HepG2 (cell line): ENCODE data around the gene RTEL1. TPM values are rescaled to one million over a fixed set of nuclear protein-coding genes. Genes with fewer than 3 reads are reported as not detected.
A peak's percentile ranks its signal among the peaks of the same experiment; 100 is the strongest.

Experiments
- ATAC-seq: fragments of 200-7000 bp; cut with Tn5 transposase; 3 replicates; pipeline ENCODE4 v1.9.1; 2020; ENCODE audit warnings: mild to moderate bottlenecking, moderate library complexity
- BruUV-seq: library from RNA; stranded (reverse); fragments of 400-500 nt; replicated peaks from 2 replicates; lab custom pipeline; 2021; lab: Mats Ljungman, UMichigan
- CTCF ChIA-PET: fragments of 300-600 bp; formaldehyde crosslinking; extraction: SDS; loops from one replicate; lab custom pipeline; 2021; ENCODE audit warnings: low total read pairs, inconsistent platforms, low intra/inter-chr PET ratio; lab: Yijun Ruan, JAX
- POLR2A ChIA-PET: fragments of 350-600 bp; sonication (Branson Sonifier 250); formaldehyde crosslinking; loops from one replicate; lab custom pipeline; 2020; ENCODE audit warnings: antibody characterized with exemption, inconsistent platforms; lab: Yijun Ruan, JAX
- DNase-seq: peaks from one replicate; pipeline ENCODE4 v3.0.0-alpha.2; 2015; ENCODE audit warnings: low spot score
- FAIRE-seq: peaks from 3 replicates; lab custom pipeline; 2011; peaks lifted over from hg19 to GRCh38; lab: Jason Lieb, UNC
- H2AFZ ChIP-seq: one replicate; pipeline ENCODE4 v1.6.1; 2011; ENCODE audit warnings: low read length, inconsistent platforms
- H3K27ac ChIP-seq: fragments of 300-600 bp; 3 replicates; pipeline ENCODE4 v1.8.0; 2011; ENCODE audit warnings: mixed run types, mild to moderate bottlenecking, mixed read lengths, low read length, inconsistent platforms; ENCODE audit not compliant: insufficient read depth; ENCODE audit errors: extremely low read length
- H3K27me3 ChIP-seq, 2 experiments: fragments of 200-600 bp in 1 of 2; 2 replicates in 1 of 2; 3 replicates in 1 of 2; pipeline versions ENCODE4 v1.6.0 to v1.8.0; 2011; ENCODE audit warnings: low read length in 2 of 2, mild to moderate bottlenecking in 2 of 2, moderate library complexity in 2 of 2, inconsistent platforms in 1 of 2; ENCODE audit not compliant: insufficient read depth in 2 of 2, control insufficient read depth in 1 of 2
- H3K36me3 ChIP-seq, 2 experiments: fragments of 200-600 bp in 1 of 2; replicated peaks in 1 of 2; 2 replicates in 1 of 2; 3 replicates in 1 of 2; pipeline versions ENCODE4 v1.5.1 to v1.8.0; 2011; ENCODE audit warnings: low read length in 2 of 2, inconsistent platforms in 1 of 2; ENCODE audit not compliant: insufficient read depth in 2 of 2, control insufficient read depth in 1 of 2
- H3K4me1 ChIP-seq: 2 replicates; pipeline ENCODE4 v1.5.1; 2012; ENCODE audit warnings: low read length, inconsistent platforms; ENCODE audit not compliant: insufficient read depth
- H3K4me2 ChIP-seq: 2 replicates; pipeline ENCODE4 v1.6.0; 2011; ENCODE audit warnings: low read depth, low read length, inconsistent platforms
- H3K4me3 ChIP-seq, 3 experiments: fragments of 200-600 bp in 1 of 3; sonication (generic), shearing (Covaris generic) in 1 of 3; replicated peaks in 1 of 3; 2 replicates each; pipeline ENCODE4 v1.5.1; 2011 to 2016; ENCODE audit warnings: low read length in 3 of 3, inconsistent platforms in 2 of 3, low read depth in 2 of 3, mild to moderate bottlenecking in 2 of 3, control low read depth in 1 of 3, mixed read lengths in 1 of 3; ENCODE audit not compliant: insufficient read depth in 1 of 3
- H3K79me2 ChIP-seq: one replicate; pipeline ENCODE4 v1.6.1; 2011; ENCODE audit warnings: low read length, inconsistent platforms; ENCODE audit not compliant: insufficient read depth
- H3K9ac ChIP-seq: 2 replicates; pipeline ENCODE4 v1.6.0; 2011; ENCODE audit warnings: mild to moderate bottlenecking, low read depth, low read length, inconsistent platforms; ENCODE audit not compliant: insufficient read depth
- H3K9me3 ChIP-seq: 2 replicates; pipeline ENCODE4 v1.5.1; 2012; ENCODE audit warnings: mild to moderate bottlenecking, low read length
- H4K20me1 ChIP-seq: 2 replicates; pipeline ENCODE4 v1.6.0; 2011; ENCODE audit warnings: inconsistent platforms, mild to moderate bottlenecking, low read length, moderate library complexity; ENCODE audit not compliant: insufficient read depth
- GABPB1 ChIP-seq: IDR thresholded peaks from 2 replicates; pipeline ENCODE4 v1.6.1; 2016; ENCODE audit warnings: mild to moderate bottlenecking, missing genetic modification reagents, moderate library complexity, missing compliant biosample characterization
- MTF1 ChIP-seq: sonication (generic); formaldehyde crosslinking; IDR thresholded peaks from 2 replicates; pipeline ENCODE4 v1.5.0; 2020; ENCODE audit warnings: missing genetic modification reagents
- THYN1 ChIP-seq: sonication (generic); formaldehyde crosslinking; IDR thresholded peaks from 2 replicates; pipeline ENCODE4 v1.8.1; 2023; ENCODE audit warnings: low read depth, mild to moderate bottlenecking, moderate library complexity, missing genetic modification reagents, borderline replicate concordance
- ZNF20 ChIP-seq: sonication (generic); formaldehyde crosslinking; IDR thresholded peaks from 2 replicates; pipeline ENCODE4 v1.4.0; 2020; ENCODE audit warnings: mild to moderate bottlenecking, moderate library complexity, missing genetic modification reagents
- ZNF251 ChIP-seq: sonication (generic); formaldehyde crosslinking; IDR thresholded peaks from 2 replicates; pipeline ENCODE4 v1.9.0; 2021; ENCODE audit warnings: mild to moderate bottlenecking, missing genetic modification reagents
- ZNF547 ChIP-seq: sonication (generic); formaldehyde crosslinking; IDR thresholded peaks from 2 replicates; pipeline ENCODE4 v1.5.1; 2020; ENCODE audit warnings: mild to moderate bottlenecking, missing genetic modification reagents
- ZNF564 ChIP-seq: sonication (generic); formaldehyde crosslinking; IDR thresholded peaks from 2 replicates; pipeline ENCODE4 v1.8.1; 2023; ENCODE audit warnings: mild to moderate bottlenecking, missing genetic modification reagents
- WGBS: methylation state at CpG from one replicate; pipeline ENCODE4 v1.1.6; 2017; ENCODE audit warnings: low lambda C conversion rate; 5-methylcytosine and 5-hydroxymethylcytosine counted together
- in situ Hi-C: cut with HindIII; loops from 2 replicates; pipeline ENCODE4 v1.10.0; 2017; ENCODE audit warnings: low pct_unique_long_range_greater_than_20kb; ENCODE audit not compliant: extremely low pct_ligation_motif_present
- intact Hi-C: fragments of 100-400 bp; cut with micrococcal nuclease; formaldehyde crosslinking; loops from one replicate; pipeline ENCODE4 v1.10.0; 2022; ENCODE audit not compliant: unreplicated experiment
- polyA plus RNA-seq, 8 experiments: library from polyadenylated mRNA; depleted of rRNA in 3 of 8; stranded (reverse) in 7 of 8; unstranded in 1 of 8; fragments of >200 nt; fragmentation: Illumina TruSeq in 4 of 8; extraction: Trizol in 4 of 8; gene quantifications; 2 replicates each; pipeline versions ENCODE4 v1.2.1 to v1.2.3, GENCODE V29; 2011 to 2016; ENCODE audit warnings: low read depth in 4 of 8, missing spikeins in 1 of 8, mixed read lengths in 1 of 8; ENCODE audit not compliant: insufficient read depth in 1 of 8
- total RNA-seq, 5 experiments: library from RNA; depleted of rRNA; stranded (reverse); fragments of >200 nt; fragmentation: Illumina TruSeq; extraction: Trizol; gene quantifications; 2 replicates each; pipeline ENCODE4 v1.2.3, GENCODE V29; 2016; ENCODE audit warnings: low read depth in 1 of 5

RTEL1 gene
- total and polyA plus RNA-seq, 2 of the 13 experiments (the other 11 are each of a cell fraction or from before 2014, with no cell fraction given) = 21.8 to 36.4 TPM

DNA sequence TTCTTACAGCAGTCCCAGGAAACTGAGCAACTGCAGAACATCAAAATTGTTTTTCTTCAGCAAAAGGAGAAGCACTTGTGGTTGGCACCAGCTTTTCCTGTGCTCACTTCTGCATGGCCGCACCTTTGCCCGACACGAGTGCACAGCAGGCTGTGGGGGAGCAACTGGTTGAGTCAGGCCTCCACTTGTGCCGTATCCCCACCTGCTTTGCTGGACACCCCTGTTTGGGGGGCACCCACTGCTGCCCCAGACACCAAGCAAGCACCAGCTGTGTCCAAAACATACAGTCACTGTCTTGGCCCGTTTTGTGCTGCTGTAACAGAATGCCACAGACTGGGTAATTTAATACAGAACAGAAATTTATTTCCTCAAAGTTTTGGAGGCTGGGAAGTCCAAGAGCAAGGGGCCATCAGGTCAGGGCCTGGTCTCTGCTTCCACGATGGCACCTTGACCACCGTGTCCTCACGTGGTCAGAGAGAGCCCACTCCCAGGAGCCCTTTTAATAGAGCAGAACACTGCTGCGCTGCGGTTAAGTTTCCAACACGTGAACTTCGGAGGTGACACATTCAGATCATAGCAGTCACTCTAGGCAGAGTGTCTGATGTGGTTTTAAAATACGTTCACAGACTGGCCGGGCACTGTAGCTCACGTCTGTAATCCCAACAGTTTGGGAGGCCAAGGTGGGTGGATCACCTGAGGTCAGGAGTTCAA, 22.5 kb upstream of the RTEL1 start:
- CTCF ChIA-PET = no interaction called here
- Histone ChIP-seq H3K9ac (no peak overlapping the region), H2AFZ (no peak overlapping the region), H3K27me3 (peaks cover 0 to 2% of the 10 kb centered on the region in 2 experiments; a peak in 1 of 5 replicates), H3K79me2 (no peaks in the 10 kb centered on the region), H3K27ac (no peak overlapping the region), H3K9me3 (no peaks in the 10 kb centered on the region), H3K4me2 (no peak overlapping the region), H4K20me1 (no peaks in the 10 kb centered on the region), H3K4me1 (peaks cover 15% of the 10 kb centered on the region; the same call in 1 of the 2 replicates), H3K36me3 (no peaks in the 10 kb centered on the region), H3K4me3 (no peak overlapping the region)
- in situ Hi-C loops = no loop called here
- DNase-seq (no peak), ATAC-seq (no peak; the same call in 2 of the 3 replicates), FAIRE-seq (no peak)
- intact Hi-C loops = no loop called here
- TF ChIP-seq MTF1 (CRISPR knock-in tag) (no peak), ZNF564 (0 out of 2 replicates have a peak, but pooled peaks have one; percentile 54), GABPB1 (CRISPR knock-in tag) (no peak), THYN1 (no peak), ZNF547 (CRISPR knock-in tag) (no peak), ZNF20 (CRISPR knock-in tag) (no peak), ZNF251 (CRISPR knock-in tag) (no peak)
- POLR2A ChIA-PET = no interaction called here
- 37% methylated on average over 15 of the region's 15 CpGs for WGBS
- BruUV-seq = no TSS peak
